ENCODE measurements around the gene AMPH.
"Not testable (repeated sequence)": the region's sequence is repeated elsewhere in the genome, so short reads cannot be mapped to it uniquely, and the experiment has no call there.

Gene AMPH

DNA sequence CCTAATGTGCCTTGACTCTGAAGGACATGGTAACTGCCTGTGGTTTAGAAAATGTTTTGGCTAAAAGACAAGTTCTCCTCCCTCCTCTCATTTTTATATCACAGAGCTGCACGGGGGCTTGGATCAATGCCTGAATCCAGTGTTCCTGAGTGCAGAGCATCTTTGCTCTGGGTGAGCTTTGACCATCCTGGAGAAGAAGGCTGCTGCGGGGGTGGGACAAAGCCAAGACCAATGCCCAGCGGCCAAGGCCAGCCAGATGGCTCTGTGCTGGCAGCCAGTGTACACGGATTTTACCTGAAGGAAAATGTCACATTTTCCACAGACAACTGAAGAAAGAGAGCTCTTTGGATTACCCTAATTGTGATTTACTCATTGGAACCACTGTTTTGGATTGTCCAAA, 255.7 kb downstream of the AMPH start:
- no peaks in the 10 kb centered on the region for H3K36me3 ChIP-seq (ENCODE audit: control insufficient read depth, insufficient read depth, low read length)

DNA sequence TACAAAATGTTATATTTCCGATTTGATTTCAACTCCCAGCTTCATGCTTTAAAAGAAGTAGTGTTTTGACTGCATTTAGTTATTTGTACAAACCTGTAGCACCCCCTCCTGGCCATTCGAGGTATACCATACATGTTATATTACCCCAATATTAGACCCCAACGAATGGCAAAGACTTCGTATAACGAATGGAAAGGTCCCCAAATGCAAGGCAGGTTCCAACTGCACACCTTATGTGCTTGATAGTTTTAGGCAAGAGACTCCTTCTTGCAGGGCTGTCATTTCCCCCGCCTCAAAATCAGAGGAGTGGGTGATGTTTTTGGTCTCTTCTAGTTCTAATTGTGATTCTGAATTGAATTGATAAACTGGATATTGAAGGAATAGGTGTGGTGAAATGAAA, 256.7 kb downstream of the AMPH start:
- Histone ChIP-seq H3K4me3 (ENCODE audit: low read depth, low read length) (no peak overlapping the region), H3K27me3 (ENCODE audit: control insufficient read depth, insufficient read depth, low read length) (no peaks in the 10 kb centered on the region), H3K4me1 (ENCODE audit: control insufficient read depth, insufficient read depth, low read length) (no peaks in the 10 kb centered on the region), H3K9ac (ENCODE audit: low read depth, low read length) (no peak overlapping the region), H3K36me3 (ENCODE audit: control insufficient read depth, insufficient read depth, low read length) (no peaks in the 10 kb centered on the region), H3K9me3 (ENCODE audit: control insufficient read depth, insufficient read depth, low read length) (no peaks in the 10 kb centered on the region)

More for the DNA sequence above, 255.7 kb downstream of the AMPH start:
- no peaks in the 10 kb centered on the region for H3K9me3 ChIP-seq (ENCODE audit: control insufficient read depth, insufficient read depth, low read length)
- no peak overlapping the region for H3K9ac ChIP-seq (ENCODE audit: low read depth, low read length)
- no peaks in the 10 kb centered on the region for H3K4me1 ChIP-seq (ENCODE audit: control insufficient read depth, insufficient read depth, low read length)
- H3K4me3 ChIP-seq (ENCODE audit: low read depth, low read length), result no peak overlapping the region
- no peaks in the 10 kb centered on the region for H3K27me3 ChIP-seq (ENCODE audit: control insufficient read depth, insufficient read depth, low read length)

DNA sequence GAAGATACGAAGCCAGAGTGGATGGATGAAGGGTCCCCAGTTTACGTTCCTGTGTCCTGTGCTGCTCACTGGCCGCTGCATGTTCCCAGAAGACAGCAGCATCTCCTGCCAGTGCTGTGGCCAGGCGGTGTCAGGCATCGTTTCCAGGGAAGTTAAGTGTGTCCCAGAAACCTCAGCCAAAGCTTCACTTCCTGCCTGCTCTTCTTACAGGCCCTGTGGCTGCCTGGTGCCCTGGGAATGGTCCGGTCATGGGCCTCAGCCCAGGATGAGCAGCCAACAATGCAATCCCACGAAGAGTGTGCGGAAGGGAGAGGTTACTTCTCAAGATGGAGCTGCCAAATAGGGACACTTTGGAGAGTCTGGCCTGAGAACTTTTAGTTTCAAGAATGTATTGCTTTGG, 258.0 kb downstream of the AMPH start:
- Histone ChIP-seq H3K9ac (ENCODE audit: low read depth, low read length) (no peak overlapping the region), H3K4me1 (ENCODE audit: control insufficient read depth, insufficient read depth, low read length) (peaks cover 2% of the 10 kb centered on the region), H3K27me3 (ENCODE audit: control insufficient read depth, insufficient read depth, low read length) (no peaks in the 10 kb centered on the region), H3K36me3 (ENCODE audit: control insufficient read depth, insufficient read depth, low read length) (no peaks in the 10 kb centered on the region), H3K9me3 (ENCODE audit: control insufficient read depth, insufficient read depth, low read length) (no peaks in the 10 kb centered on the region), H3K4me3 (ENCODE audit: low read depth, low read length) (no peak overlapping the region)

DNA sequence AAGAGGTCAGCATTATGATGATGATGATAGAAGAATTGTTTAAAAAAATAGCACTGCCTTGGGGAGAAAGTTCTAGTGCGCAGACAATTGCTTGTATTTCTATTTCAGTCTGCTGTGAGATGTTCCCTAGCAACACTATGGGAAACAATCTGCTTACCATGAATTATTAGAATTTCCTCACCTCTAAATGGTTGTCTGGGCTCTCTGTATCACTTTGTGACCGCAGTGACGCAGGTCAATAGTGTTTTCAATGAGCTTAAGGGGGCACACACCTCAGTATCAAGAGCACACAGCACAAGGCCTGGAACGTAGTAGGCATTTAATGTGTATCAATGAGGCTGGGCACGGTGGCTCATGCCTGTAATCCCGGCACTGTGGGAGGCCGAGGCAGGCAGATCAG, 258.9 kb downstream of the AMPH start:
- Histone ChIP-seq H3K4me3 (ENCODE audit: low read depth, low read length) (no peak overlapping the region), H3K9ac (ENCODE audit: low read depth, low read length) (no peak overlapping the region), H3K36me3 (ENCODE audit: control insufficient read depth, insufficient read depth, low read length) (no peaks in the 10 kb centered on the region), H3K4me1 (ENCODE audit: control insufficient read depth, insufficient read depth, low read length) (peaks cover 2% of the 10 kb centered on the region), H3K27me3 (ENCODE audit: control insufficient read depth, insufficient read depth, low read length) (no peaks in the 10 kb centered on the region), H3K9me3 (ENCODE audit: control insufficient read depth, insufficient read depth, low read length) (no peaks in the 10 kb centered on the region)

DNA sequence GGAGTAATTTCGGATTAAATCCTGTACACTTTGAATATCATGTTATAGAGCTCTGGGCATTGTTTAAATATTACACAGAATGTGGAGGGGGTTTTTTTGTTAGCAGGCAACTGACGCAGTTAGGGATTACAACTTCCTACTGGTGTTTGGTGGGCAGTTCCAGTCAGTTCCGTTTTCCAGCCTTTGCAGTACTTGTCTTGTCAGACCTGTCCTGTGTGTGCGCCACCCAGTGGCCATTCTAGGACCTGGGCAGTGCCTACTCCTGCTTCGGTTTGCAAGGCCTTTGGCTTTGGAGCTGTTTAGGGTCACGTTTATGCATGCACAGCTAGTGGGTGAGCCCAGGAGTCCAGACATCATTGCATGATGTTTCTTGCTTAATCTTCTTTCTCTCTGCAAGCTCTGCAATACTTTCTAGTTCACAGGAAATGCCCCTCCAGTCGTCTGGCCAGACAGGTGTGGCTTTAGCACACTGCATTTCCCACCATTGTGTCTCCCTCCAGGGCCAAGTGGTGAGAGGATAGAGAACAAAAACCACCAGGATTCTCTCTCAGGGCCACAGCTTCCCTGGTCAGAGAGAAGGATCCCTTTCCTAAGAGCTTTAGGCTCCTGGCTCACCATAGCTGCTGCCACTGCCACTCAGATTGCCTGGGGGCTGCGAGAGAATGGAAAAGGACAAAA, 261.2 kb downstream of the AMPH start:
- Histone ChIP-seq H3K36me3 (ENCODE audit: control insufficient read depth, insufficient read depth, low read length) (no peaks in the 10 kb centered on the region), H3K9me3 (ENCODE audit: control insufficient read depth, insufficient read depth, low read length) (no peaks in the 10 kb centered on the region), H3K4me3 (ENCODE audit: low read depth, low read length) (no peak overlapping the region), H3K9ac (ENCODE audit: low read depth, low read length) (no peak overlapping the region), H3K27me3 (ENCODE audit: control insufficient read depth, insufficient read depth, low read length) (no peaks in the 10 kb centered on the region), H3K4me1 (ENCODE audit: control insufficient read depth, insufficient read depth, low read length) (peaks cover 2% of the 10 kb centered on the region)

DNA sequence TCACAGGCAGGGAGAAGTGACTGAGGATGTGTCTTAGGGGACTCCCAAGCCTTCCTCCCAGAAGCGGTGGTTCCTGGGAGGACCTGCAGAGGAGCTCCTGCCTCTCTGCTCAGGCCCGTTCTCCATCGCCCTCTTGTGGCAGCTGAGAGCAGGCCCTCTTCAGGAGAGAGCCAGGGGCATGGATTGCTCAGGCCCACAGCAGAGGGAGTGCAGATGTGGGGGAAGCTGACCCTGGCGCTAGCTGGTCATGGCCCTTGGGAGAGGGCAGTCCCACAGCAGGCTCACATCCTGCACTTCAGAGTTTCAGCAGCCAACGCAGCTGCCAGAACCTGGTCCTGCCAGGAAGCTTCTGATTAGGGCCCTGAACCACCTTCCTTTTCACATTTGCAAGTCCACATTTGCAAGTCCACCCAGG, 263.0 kb downstream of the AMPH start:
- Histone ChIP-seq H3K9me3 (ENCODE audit: control insufficient read depth, insufficient read depth, low read length) (no peaks in the 10 kb centered on the region), H3K9ac (ENCODE audit: low read depth, low read length) (no peak overlapping the region), H3K36me3 (ENCODE audit: control insufficient read depth, insufficient read depth, low read length) (no peaks in the 10 kb centered on the region), H3K27me3 (ENCODE audit: control insufficient read depth, insufficient read depth, low read length) (no peaks in the 10 kb centered on the region), H3K4me3 (ENCODE audit: low read depth, low read length) (no peak overlapping the region), H3K4me1 (ENCODE audit: control insufficient read depth, insufficient read depth, low read length) (peaks cover 2% of the 10 kb centered on the region)

DNA sequence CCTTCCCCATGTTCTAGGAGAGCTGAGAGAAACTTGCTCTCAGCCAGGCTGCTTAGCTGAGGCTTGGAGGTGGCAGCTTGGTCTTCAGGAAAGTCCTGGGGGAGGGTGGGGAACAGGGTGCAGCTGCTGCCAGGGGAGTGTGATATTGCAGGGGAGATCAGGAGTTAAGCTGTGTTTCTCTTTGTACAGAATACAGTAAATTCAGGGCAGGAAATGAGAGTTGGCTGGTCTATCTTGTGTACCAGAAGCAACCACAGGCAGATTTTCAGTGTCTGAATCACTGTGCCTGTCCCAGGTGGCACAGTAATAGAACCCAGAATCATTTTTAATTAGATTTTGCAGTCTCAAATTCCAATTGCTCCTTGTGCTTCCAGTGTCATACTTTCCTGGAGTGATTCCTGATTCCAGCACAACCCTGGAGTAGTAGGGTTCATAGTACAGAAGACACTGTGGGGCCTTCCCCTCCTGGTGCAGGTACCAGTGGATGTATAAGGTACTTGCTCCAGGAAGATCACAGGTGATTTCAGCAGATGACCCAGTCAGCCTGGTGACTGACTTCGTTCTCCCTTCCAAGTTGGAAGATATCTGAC, 263.8 kb downstream of the AMPH start:
- H3K4me1 ChIP-seq (ENCODE audit: control insufficient read depth, insufficient read depth, low read length), result peaks cover 2% of the 10 kb centered on the region
- no peak overlapping the region for H3K4me3 ChIP-seq (ENCODE audit: low read depth, low read length)
- H3K9ac ChIP-seq (ENCODE audit: low read depth, low read length), result no peak overlapping the region
- no peaks in the 10 kb centered on the region for H3K27me3 ChIP-seq (ENCODE audit: control insufficient read depth, insufficient read depth, low read length)
- H3K36me3 ChIP-seq (ENCODE audit: control insufficient read depth, insufficient read depth, low read length), result no peaks in the 10 kb centered on the region
- H3K9me3 ChIP-seq (ENCODE audit: control insufficient read depth, insufficient read depth, low read length), result no peaks in the 10 kb centered on the region

DNA sequence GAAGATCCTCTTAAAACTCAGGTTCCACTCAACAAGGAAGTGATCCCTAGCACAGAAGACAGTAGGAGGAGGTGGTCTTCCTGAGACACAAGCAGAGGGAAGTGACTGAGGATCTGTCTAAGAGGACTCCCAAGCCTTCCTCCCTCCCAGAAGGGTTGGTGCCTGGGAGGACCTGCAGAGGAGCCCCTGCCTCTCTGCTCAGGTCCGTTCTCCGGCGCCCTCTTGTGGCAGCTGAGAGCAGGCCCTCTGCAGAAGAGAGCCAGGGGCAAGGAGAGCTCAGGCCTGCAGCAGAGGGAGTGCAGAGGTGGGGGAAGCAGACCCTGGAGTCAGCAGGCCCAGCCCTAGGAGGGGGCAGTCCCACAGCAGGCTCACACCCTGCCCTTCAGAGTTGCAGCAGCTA, 267.8 kb downstream of the AMPH start:
- H3K9ac ChIP-seq (ENCODE audit: low read depth, low read length); H3K27me3 ChIP-seq (ENCODE audit: control insufficient read depth, insufficient read depth, low read length); H3K9me3 ChIP-seq (ENCODE audit: control insufficient read depth, insufficient read depth, low read length); H3K4me3 ChIP-seq (ENCODE audit: low read depth, low read length); H3K4me1 ChIP-seq (ENCODE audit: control insufficient read depth, insufficient read depth, low read length); H3K36me3 ChIP-seq (ENCODE audit: control insufficient read depth, insufficient read depth, low read length): not testable (repeated sequence)

DNA sequence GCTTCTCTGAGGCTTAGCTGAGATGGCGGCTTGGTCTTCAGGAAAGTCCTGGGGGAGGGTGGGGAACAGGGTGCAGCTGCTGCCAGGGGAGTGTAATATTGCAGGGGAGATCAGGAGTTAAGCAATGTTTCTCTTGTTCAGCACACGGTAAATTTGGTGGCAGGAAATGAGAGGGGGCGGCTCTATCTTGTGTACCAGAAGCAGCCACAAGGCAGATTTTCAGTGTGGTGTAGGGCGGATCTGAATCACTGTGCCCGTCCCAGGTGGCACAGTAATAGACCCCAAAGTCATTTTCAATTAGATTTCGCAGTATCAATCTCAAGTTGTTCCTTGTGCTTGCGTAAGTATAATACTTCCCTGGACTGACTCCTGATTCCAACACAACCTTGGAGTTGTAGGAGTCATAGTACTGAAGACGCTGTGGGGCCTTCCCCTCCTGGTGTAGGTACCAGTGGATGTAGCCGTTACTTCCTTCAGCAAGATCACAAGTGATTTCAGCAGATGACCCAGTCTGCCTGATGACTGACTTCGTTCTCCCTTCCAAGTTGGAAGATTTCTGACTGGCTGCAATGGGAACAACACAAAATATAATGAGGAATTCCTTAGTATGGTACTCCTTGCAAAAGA, 268.4 kb downstream of the AMPH start:
- not testable (repeated sequence) for H3K27me3 ChIP-seq (ENCODE audit: control insufficient read depth, insufficient read depth, low read length); H3K36me3 ChIP-seq (ENCODE audit: control insufficient read depth, insufficient read depth, low read length); H3K4me1 ChIP-seq (ENCODE audit: control insufficient read depth, insufficient read depth, low read length); H3K9ac ChIP-seq (ENCODE audit: low read depth, low read length); H3K4me3 ChIP-seq (ENCODE audit: low read depth, low read length); H3K9me3 ChIP-seq (ENCODE audit: control insufficient read depth, insufficient read depth, low read length)

DNA sequence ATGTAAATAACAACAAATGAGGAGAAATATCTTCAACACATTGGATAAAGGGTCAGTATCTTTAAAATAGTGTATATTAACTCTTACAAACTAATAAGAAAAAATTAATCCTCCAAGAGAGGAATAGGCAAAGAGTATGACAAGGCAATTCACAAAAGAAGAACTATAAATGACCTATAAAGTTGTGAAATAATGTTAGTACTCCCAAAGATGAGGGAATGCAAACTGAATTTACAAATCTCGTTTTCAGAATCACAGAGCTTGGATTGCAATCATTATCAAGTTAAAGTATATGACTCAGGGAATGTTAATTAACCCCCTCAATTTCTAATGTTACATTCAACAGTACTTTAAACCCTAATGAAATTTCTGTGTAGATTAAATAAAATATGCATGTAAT, 270.4 kb downstream of the AMPH start:
- Histone ChIP-seq H3K36me3 (ENCODE audit: control insufficient read depth, insufficient read depth, low read length) (no peaks in the 10 kb centered on the region), H3K9ac (ENCODE audit: low read depth, low read length) (no peak overlapping the region), H3K4me1 (ENCODE audit: control insufficient read depth, insufficient read depth, low read length) (peaks cover 2% of the 10 kb centered on the region), H3K27me3 (ENCODE audit: control insufficient read depth, insufficient read depth, low read length) (no peaks in the 10 kb centered on the region), H3K9me3 (ENCODE audit: control insufficient read depth, insufficient read depth, low read length) (no peaks in the 10 kb centered on the region), H3K4me3 (ENCODE audit: low read depth, low read length) (no peak overlapping the region)

DNA sequence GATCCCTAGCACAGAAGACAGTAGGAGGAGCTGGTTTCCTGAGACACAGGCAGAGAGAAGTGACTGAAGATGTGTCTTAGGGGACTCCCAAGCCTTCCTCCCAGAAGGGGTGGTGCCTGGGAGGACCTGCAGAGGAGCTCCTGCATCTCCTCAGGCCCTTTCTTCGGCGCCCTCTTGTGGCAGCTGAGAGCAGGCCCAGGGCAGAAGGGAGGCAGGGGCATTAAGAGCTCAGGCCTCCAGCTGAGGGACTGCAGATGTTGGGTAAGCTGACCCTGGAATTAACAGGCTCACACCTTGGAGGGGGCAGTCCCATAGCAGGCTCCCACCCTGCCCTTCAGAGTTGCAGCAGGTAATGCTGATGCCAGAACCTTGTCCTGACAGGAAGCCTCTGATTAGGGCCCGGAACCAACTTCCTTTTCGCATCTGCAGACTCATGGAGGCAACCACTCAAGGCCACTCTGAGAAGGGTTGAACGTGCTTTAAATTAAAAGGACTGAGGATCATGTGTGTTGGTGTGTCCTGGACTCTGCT, 272.0 kb downstream of the AMPH start:
- not testable (repeated sequence) for H3K9me3 ChIP-seq (ENCODE audit: control insufficient read depth, insufficient read depth, low read length); H3K4me1 ChIP-seq (ENCODE audit: control insufficient read depth, insufficient read depth, low read length); H3K36me3 ChIP-seq (ENCODE audit: control insufficient read depth, insufficient read depth, low read length); H3K4me3 ChIP-seq (ENCODE audit: low read depth, low read length); H3K9ac ChIP-seq (ENCODE audit: low read depth, low read length); H3K27me3 ChIP-seq (ENCODE audit: control insufficient read depth, insufficient read depth, low read length)

DNA sequence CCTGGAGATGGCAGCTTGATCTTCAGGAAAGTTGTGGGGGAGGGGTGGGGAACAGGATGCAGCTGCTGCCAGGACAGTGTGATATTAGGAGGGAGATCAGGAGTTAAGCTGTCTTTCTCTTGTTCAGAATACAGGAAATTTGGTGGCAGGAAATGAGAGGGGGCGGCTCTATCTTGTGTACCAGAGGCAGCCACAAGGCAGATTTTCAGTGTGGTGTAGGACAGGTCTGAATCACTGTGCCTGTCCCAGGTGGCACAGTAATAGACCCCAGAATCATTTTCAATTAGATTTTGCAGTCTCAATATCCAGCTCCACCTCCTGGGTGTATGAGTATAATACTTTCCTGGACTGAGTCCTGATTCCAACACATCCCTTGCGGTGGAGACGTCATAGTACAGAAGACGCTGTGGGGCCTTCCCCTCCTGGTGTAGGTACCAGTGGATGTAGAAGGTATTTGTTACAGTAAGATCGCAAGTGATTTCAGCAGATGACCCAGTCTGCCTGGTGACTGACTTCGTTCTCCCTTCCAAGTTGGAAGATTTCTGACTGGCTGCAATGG, 272.8 kb downstream of the AMPH start:
- not testable (repeated sequence) for H3K9me3 ChIP-seq (ENCODE audit: control insufficient read depth, insufficient read depth, low read length); H3K4me1 ChIP-seq (ENCODE audit: control insufficient read depth, insufficient read depth, low read length); H3K27me3 ChIP-seq (ENCODE audit: control insufficient read depth, insufficient read depth, low read length); H3K4me3 ChIP-seq (ENCODE audit: low read depth, low read length); H3K36me3 ChIP-seq (ENCODE audit: control insufficient read depth, insufficient read depth, low read length); H3K9ac ChIP-seq (ENCODE audit: low read depth, low read length)

Data from iPS-15b (cell line).